Astrocyte (in vitro differentiated cells and primary cell): ENCODE results near the gene PLXND1.

ENCODE experiments used
- CTCF ChIP-seq: IDR thresholded peaks from 2 replicates; pipeline ENCODE4 v1.5.1; 2011; ENCODE audit warnings: low read depth, mild to moderate bottlenecking, inconsistent platforms, low read length, moderate library complexity; ENCODE audit not compliant: insufficient read depth
- EZH2 ChIP-seq: IDR thresholded peaks from 2 replicates; pipeline ENCODE4 v1.6.1; 2012; ENCODE audit warnings: mild to moderate bottlenecking, low read length, inconsistent platforms; ENCODE audit not compliant: insufficient read depth

GRCh38 chr3:129555616-129556357 lies 50.7 kb downstream of the PLXND1 start:
- TF ChIP-seq EZH2 (no peak), CTCF (no peak)
